ENCODE measurements around the gene F7.

DNA sequence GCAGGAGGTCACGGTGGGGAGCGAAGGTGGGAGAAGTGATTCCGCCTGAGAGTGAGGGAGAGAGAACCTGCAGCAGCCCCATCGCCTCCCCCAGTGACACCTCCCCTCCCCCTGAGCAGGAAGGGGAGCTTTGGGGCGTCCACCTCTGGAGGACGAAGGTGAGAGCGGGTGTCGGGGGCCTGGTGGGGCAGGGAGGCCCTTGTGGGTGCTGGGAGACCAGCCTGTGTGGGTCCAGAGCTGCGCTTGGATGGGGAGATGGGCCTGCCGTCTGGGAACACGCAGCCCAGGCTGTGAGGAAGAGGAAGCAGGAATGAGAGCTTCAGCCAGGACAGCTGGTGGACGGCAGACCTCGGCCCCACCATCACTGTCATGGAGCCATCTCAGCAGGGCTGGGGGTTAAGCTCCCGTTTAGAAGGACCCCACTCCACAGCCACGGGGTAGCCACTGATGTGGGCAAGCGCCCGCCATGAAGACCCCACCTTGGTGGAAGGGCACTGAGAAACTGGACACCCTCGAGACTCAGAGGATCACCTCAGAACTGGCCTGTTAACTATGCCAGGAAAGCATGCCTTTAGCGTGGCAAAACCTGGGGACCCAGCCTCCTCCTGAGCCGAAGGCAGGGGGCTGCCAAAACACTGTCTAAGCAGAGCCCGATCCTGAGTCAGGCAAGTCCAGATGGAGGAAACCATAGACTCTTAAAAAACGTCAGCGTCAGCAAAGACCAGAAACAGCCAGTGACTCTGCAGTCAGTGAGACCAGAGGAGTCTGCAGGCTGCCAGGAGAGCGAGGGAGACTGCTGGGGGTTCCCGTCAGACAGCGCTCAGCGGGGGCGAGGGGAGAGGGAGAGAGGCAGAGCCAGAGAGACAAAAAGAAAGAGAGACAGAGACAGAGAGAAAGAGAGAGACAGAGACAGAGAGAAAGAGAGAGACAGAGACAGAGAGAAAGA is 46.4 kb downstream of the F7 start:
- TF ChIP-seq, protein P1, sequence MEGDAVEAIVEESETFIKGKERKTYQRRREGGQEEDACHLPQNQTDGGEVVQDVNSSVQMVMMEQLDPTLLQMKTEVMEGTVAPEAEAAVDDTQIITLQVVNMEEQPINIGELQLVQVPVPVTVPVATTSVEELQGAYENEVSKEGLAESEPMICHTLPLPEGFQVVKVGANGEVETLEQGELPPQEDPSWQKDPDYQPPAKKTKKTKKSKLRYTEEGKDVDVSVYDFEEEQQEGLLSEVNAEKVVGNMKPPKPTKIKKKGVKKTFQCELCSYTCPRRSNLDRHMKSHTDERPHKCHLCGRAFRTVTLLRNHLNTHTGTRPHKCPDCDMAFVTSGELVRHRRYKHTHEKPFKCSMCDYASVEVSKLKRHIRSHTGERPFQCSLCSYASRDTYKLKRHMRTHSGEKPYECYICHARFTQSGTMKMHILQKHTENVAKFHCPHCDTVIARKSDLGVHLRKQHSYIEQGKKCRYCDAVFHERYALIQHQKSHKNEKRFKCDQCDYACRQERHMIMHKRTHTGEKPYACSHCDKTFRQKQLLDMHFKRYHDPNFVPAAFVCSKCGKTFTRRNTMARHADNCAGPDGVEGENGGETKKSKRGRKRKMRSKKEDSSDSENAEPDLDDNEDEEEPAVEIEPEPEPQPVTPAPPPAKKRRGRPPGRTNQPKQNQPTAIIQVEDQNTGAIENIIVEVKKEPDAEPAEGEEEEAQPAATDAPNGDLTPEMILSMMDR (IDR thresholded peaks at IDR 0.05; ENCODE audit: low read depth, low read length, poor library complexity, severe bottlenecking), result no peak
- TF ChIP-seq EZH2phosphoT487 (IDR thresholded peaks at IDR 0.05; ENCODE audit: borderline replicate concordance, low read length), result no peak

Data from DOHH2 (cell line).